ENCODE data around the gene NCR1.
"Not testable (repeated sequence)": the region's sequence is repeated elsewhere in the genome, so short reads cannot be mapped to it uniquely, and the experiment has no call there.

Gene NCR1

DNA sequence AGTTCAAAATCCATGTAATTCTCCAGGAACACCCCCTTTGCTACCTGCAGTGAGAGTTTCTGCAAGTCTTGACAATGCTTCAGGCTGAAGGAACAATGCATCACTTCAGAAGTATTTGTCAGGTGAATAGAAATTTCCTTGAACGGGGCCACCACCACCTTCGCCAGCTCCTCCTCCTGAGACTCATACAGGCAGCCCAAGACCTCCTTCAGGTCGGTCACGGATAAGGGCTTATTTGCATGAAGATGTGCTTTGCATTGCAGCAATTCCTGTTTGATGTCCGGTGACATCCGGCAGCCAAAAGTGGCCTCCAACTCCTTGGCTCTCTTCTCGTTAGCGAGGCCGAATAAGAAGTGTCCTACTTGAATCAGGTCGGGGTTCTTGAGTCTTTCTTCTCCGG lies 33.0 kb downstream of the NCR1 start:
- H3K4ac ChIP-seq (ENCODE audit: low read depth, low read length): no peak overlapping the region
- H3K79me2 ChIP-seq (ENCODE audit: control insufficient read depth, insufficient read depth, low read length, poor library complexity): peaks cover 1% of the 10 kb centered on the region
- H3K14ac ChIP-seq (ENCODE audit: low read length): peak overlapping the region; percentile 54
- peak overlapping the region; percentile 38 for H4K91ac ChIP-seq (ENCODE audit: low read depth, low read length)
- no peaks in the 10 kb centered on the region for H3K27me3 ChIP-seq (ENCODE audit: insufficient read depth, low read length)
- no peak overlapping the region for H3K27ac ChIP-seq (ENCODE audit: low read depth, low read length)
- peak overlapping the region; percentile 18 for H3K4me3 ChIP-seq (ENCODE audit: low read depth, low read length)
- no peak overlapping the region for H2AK5ac ChIP-seq (ENCODE audit: low read length)
- no peak overlapping the region for H4K8ac ChIP-seq (ENCODE audit: low read depth, low read length)
- DNase-seq: peak; percentile 63 to 80
- peak overlapping the region; percentile 63 for H2BK12ac ChIP-seq (ENCODE audit: low read length)
- peaks cover 19% of the 10 kb centered on the region for H3K79me1 ChIP-seq (ENCODE audit: low read length)
- H2BK5ac ChIP-seq (ENCODE audit: low read depth, low read length, poor library complexity): no peak overlapping the region
- no peak overlapping the region for H3K18ac ChIP-seq (ENCODE audit: low read length)
- H2BK120ac ChIP-seq (ENCODE audit: insufficient read depth, low read length, poor library complexity): no peak overlapping the region
- H3K36me3 ChIP-seq (ENCODE audit: control insufficient read depth in 1 of 2, insufficient read depth in 2 of 2, low read length in 2 of 2): no peaks in the 10 kb centered on the region
- peaks cover 2% of the 10 kb centered on the region for H3K9me3 ChIP-seq (ENCODE audit: insufficient read depth, low read depth, low read length)
- no peak overlapping the region for H3K23ac ChIP-seq (ENCODE audit: low read length)
- H2AFZ ChIP-seq (ENCODE audit: insufficient read depth, low read length, poor library complexity): no peak overlapping the region
- no peak overlapping the region for H3K9ac ChIP-seq (ENCODE audit: low read length)
- H4K12ac ChIP-seq (ENCODE audit: low read depth, low read length): no peak overlapping the region
- WGBS (ENCODE audit: extremely low coverage, insufficient coverage, insufficient read length): no CpG with 5 or more reads among the region's 11 CpGs
- H3K4me2 ChIP-seq (ENCODE audit: low read length): no peak overlapping the region
- H3K4me1 ChIP-seq (ENCODE audit: control insufficient read depth in 1 of 2, insufficient read depth in 2 of 2, low read length in 2 of 2): peaks cover 5 to 10% of the 10 kb centered on the region in 2 experiments

DNA sequence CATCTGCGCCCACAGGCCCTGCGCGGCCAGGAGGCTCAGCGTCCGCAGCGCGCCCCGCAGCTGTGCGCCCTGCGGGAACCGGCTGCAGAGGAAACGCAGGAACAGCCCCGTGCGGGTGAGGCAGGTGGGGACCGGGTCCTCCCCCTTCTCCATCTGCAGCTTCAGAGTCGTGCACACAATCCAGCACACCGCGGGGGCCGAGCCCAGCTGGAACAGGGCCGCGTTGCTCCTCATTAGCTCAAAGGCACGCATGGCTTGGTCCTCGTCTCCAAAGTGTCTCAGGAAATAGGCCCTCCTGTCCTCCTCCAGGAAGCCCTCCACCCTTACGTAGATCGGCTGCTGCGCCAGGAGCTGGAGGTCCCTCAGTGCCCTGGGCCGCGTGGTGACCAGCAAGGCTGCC lies 33.6 kb downstream of the NCR1 start:
- no CpG with 5 or more reads among the region's 28 CpGs for WGBS (ENCODE audit: extremely low coverage, insufficient coverage, insufficient read length)
- H3K27me3 ChIP-seq (ENCODE audit: insufficient read depth, low read length); H3K27ac ChIP-seq (ENCODE audit: low read depth, low read length); H3K4me3 ChIP-seq (ENCODE audit: low read depth, low read length); H3K36me3 ChIP-seq (ENCODE audit: control insufficient read depth in 1 of 2, insufficient read depth in 2 of 2, low read length in 2 of 2); H4K8ac ChIP-seq (ENCODE audit: low read depth, low read length); DNase-seq; H3K9ac ChIP-seq (ENCODE audit: low read length); H3K79me2 ChIP-seq (ENCODE audit: control insufficient read depth, insufficient read depth, low read length, poor library complexity); H2AK5ac ChIP-seq (ENCODE audit: low read length); H3K23ac ChIP-seq (ENCODE audit: low read length); H3K9me3 ChIP-seq (ENCODE audit: insufficient read depth, low read depth, low read length); H3K4ac ChIP-seq (ENCODE audit: low read depth, low read length); H3K18ac ChIP-seq (ENCODE audit: low read length); H2AFZ ChIP-seq (ENCODE audit: insufficient read depth, low read length, poor library complexity); H2BK5ac ChIP-seq (ENCODE audit: low read depth, low read length, poor library complexity); H4K12ac ChIP-seq (ENCODE audit: low read depth, low read length); H3K4me2 ChIP-seq (ENCODE audit: low read length): not testable (repeated sequence)
- H2BK12ac ChIP-seq (ENCODE audit: low read length): peak overlapping the region; percentile 87
- H3K14ac ChIP-seq (ENCODE audit: low read length): peak overlapping the region; percentile 15
- H3K4me1 ChIP-seq (ENCODE audit: control insufficient read depth in 1 of 2, insufficient read depth in 2 of 2, low read length in 2 of 2): peaks cover 5 to 14% of the 10 kb centered on the region in 2 experiments
- H3K79me1 ChIP-seq (ENCODE audit: low read length): peaks cover 22% of the 10 kb centered on the region
- peak overlapping the region; percentile 57 for H4K91ac ChIP-seq (ENCODE audit: low read depth, low read length)
- peak overlapping the region; percentile 54 for H2BK120ac ChIP-seq (ENCODE audit: insufficient read depth, low read length, poor library complexity)

DNA sequence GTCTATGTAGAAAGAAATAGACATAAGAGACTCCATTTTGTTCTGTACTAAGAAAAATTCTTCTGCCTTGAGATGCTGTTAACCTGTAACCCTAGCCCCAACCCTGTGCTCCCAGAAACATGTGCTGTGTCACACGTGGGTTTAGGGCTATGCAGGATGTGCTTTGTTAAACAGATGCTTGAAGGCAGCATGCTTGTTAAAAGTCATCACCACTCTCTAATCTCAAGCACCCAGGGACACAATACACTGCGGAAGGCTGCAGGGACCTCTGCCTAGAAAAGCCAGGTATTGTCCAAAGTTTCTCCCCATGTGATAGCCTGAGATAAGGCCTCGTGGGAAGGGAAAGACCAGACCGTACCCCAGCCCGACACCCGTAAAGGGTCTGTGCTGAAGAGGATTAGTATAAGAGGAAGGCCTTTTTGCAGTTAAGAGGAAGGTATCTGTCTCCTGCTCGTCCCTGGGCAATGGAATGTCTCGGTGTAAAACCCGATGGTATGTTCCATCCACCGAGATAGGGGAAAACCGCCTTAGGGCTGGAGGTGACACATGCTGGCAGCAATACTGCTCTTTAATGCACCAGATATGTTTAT lies 37.9 kb downstream of the NCR1 start:
- H3K36me3 ChIP-seq (ENCODE audit: control insufficient read depth in 1 of 2, insufficient read depth in 2 of 2, low read length in 2 of 2); H3K23ac ChIP-seq (ENCODE audit: low read length): not testable (repeated sequence)

DNA sequence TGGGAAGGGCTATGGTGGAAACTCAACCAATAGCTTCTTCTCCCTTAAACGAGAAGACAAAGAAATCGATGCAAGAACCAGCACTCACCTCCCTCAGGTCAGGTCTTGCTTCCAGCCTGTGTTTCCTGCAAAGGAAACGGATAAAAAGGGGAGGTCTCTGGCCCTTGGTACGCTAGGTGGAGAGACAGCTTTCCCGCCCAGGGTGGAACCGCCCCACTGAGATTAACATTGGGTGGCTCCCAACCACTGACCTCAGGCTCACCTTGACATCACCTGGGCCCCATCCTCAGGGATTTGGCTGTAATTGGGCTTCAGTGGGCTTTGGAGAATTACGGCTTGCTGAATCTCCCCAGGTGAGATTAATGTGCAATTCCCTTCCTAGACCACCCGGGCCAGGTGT lies 41.4 kb downstream of the NCR1 start, which contains the start of gene NLRP7:
Gene NLRP7 (minus strand): TSS at position 150 of the 400 bp plus-strand sequence.
- Histone ChIP-seq H2BK5ac (ENCODE audit: low read depth, low read length, poor library complexity) (no peak within 1 kb of the TSS), H3K79me1 (ENCODE audit: low read length) (peaks cover 42% of the 10 kb centered on the region), H3K18ac (ENCODE audit: low read length) (peak within 1 kb of the TSS; percentile 80), H3K4me1 (ENCODE audit: control insufficient read depth in 1 of 2, insufficient read depth in 2 of 2, low read length in 2 of 2) (peaks cover 8 to 14% of the 10 kb centered on the region in 2 experiments), H3K4ac (ENCODE audit: low read depth, low read length) (peak within 1 kb of the TSS; percentile 82), H3K23ac (ENCODE audit: low read length) (no peak within 1 kb of the TSS), H4K12ac (ENCODE audit: low read depth, low read length) (no peak within 1 kb of the TSS), H2BK120ac (ENCODE audit: insufficient read depth, low read length, poor library complexity) (peak within 1 kb of the TSS; percentile 93), H3K27me3 (ENCODE audit: insufficient read depth, low read length) (no peaks in the 10 kb centered on the region), H3K4me3 (ENCODE audit: low read depth, low read length) (no peak within 1 kb of the TSS), H3K36me3 (ENCODE audit: control insufficient read depth in 1 of 2, insufficient read depth in 2 of 2, low read length in 2 of 2) (no peaks in the 10 kb centered on the region), H3K9ac (ENCODE audit: low read length) (no peak within 1 kb of the TSS), H3K9me3 (ENCODE audit: insufficient read depth, low read depth, low read length) (no peaks in the 10 kb centered on the region), H2AK5ac (ENCODE audit: low read length) (peak within 1 kb of the TSS; percentile 66), H3K4me2 (ENCODE audit: low read length) (no peak within 1 kb of the TSS), H3K79me2 (ENCODE audit: control insufficient read depth, insufficient read depth, low read length, poor library complexity) (no peaks in the 10 kb centered on the region), H3K14ac (ENCODE audit: low read length) (no peak within 1 kb of the TSS), H2BK12ac (ENCODE audit: low read length) (peak within 1 kb of the TSS; percentile 91), H4K91ac (ENCODE audit: low read depth, low read length) (peak within 1 kb of the TSS; percentile 58), H4K8ac (ENCODE audit: low read depth, low read length) (peak within 1 kb of the TSS; percentile 73), H2AFZ (ENCODE audit: insufficient read depth, low read length, poor library complexity) (no peak within 1 kb of the TSS), H3K27ac (ENCODE audit: low read depth, low read length) (no peak within 1 kb of the TSS)
- WGBS (ENCODE audit: extremely low coverage, insufficient coverage, insufficient read length): no CpG with 5 or more reads among the region's 8 CpGs
- no peak for DNase-seq

More for the DNA sequence above, 37.9 kb downstream of the NCR1 start:
- H3K4me1 ChIP-seq (ENCODE audit: control insufficient read depth in 1 of 2, insufficient read depth in 2 of 2, low read length in 2 of 2): peaks cover 5 to 15% of the 10 kb centered on the region in 2 experiments
- H3K79me1 ChIP-seq (ENCODE audit: low read length): peaks cover 34% of the 10 kb centered on the region
- not testable (repeated sequence) for H3K18ac ChIP-seq (ENCODE audit: low read length); H3K4me3 ChIP-seq (ENCODE audit: low read depth, low read length); H3K79me2 ChIP-seq (ENCODE audit: control insufficient read depth, insufficient read depth, low read length, poor library complexity); H3K4ac ChIP-seq (ENCODE audit: low read depth, low read length); H4K12ac ChIP-seq (ENCODE audit: low read depth, low read length); H3K9ac ChIP-seq (ENCODE audit: low read length); H3K9me3 ChIP-seq (ENCODE audit: insufficient read depth, low read depth, low read length); H2AK5ac ChIP-seq (ENCODE audit: low read length); H2AFZ ChIP-seq (ENCODE audit: insufficient read depth, low read length, poor library complexity); H3K27me3 ChIP-seq (ENCODE audit: insufficient read depth, low read length)
- peak; percentile 95 to 98 for DNase-seq
- peak overlapping the region; percentile 90 for H2BK120ac ChIP-seq (ENCODE audit: insufficient read depth, low read length, poor library complexity)
- H4K8ac ChIP-seq (ENCODE audit: low read depth, low read length): peak overlapping the region; percentile 50
- H2BK5ac ChIP-seq (ENCODE audit: low read depth, low read length, poor library complexity): peak overlapping the region; percentile 42
- WGBS (ENCODE audit: extremely low coverage, insufficient coverage, insufficient read length): no CpG with 5 or more reads among the region's 11 CpGs
- H4K91ac ChIP-seq (ENCODE audit: low read depth, low read length): peak overlapping the region; percentile 84
- H3K27ac ChIP-seq (ENCODE audit: low read depth, low read length): peak overlapping the region; percentile 83
- H3K4me2 ChIP-seq (ENCODE audit: low read length): peak overlapping the region; percentile 11
- H2BK12ac ChIP-seq (ENCODE audit: low read length): peak overlapping the region; percentile 6
- H3K14ac ChIP-seq (ENCODE audit: low read length): peak overlapping the region; percentile 3
